GM19193 (cell line): ENCODE data around the gene TSPAN18.

Source experiments
- POLR2A ChIP-seq: IDR thresholded peaks from 4 replicates; pipeline ENCODE4 v1.6.1; 2011; ENCODE audit not compliant: insufficient read depth, insufficient read length; ENCODE audit errors: extremely low read depth

Gene TSPAN18

GRCh38 chr11:44773351-44773965 lies 46.7 kb downstream of the TSPAN18 start:
- TF ChIP-seq POLR2A = no peak

GRCh38 chr11:44774108-44774507 lies 47.3 kb downstream of the TSPAN18 start:
- no peak for TF ChIP-seq POLR2A

GRCh38 chr11:44774731-44775130 lies 48.0 kb downstream of the TSPAN18 start:
- TF ChIP-seq POLR2A = no peak

- TF ChIP-seq POLR2A = no peak
Measured at GRCh38 chr11:44775366-44775984, 48.7 kb downstream of the TSPAN18 start.

- TF ChIP-seq POLR2A = no peak
Measured at GRCh38 chr11:44775985-44776446, 49.3 kb downstream of the TSPAN18 start.

- no peak for TF ChIP-seq POLR2A
Measured at GRCh38 chr11:44776551-44777208, 49.9 kb downstream of the TSPAN18 start.

GRCh38 chr11:44777209-44778194 lies 50.7 kb downstream of the TSPAN18 start:
- no peak for TF ChIP-seq POLR2A

- no peak for TF ChIP-seq POLR2A
Measured at GRCh38 chr11:44778195-44779100, 51.7 kb downstream of the TSPAN18 start.

GRCh38 chr11:44779736-44780520 lies 53.2 kb downstream of the TSPAN18 start:
- no peak for TF ChIP-seq POLR2A

GRCh38 chr11:44780940-44781631 lies 54.3 kb downstream of the TSPAN18 start:
- no peak for TF ChIP-seq POLR2A

- no peak for TF ChIP-seq POLR2A
Measured at GRCh38 chr11:44781655-44782054, 54.9 kb downstream of the TSPAN18 start.

- no peak for TF ChIP-seq POLR2A
Measured at GRCh38 chr11:44782478-44782877, 55.7 kb downstream of the TSPAN18 start.

GRCh38 chr11:44784436-44784760 lies 57.6 kb downstream of the TSPAN18 start:
- TF ChIP-seq POLR2A = no peak

GRCh38 chr11:44784851-44785250 lies 58.1 kb downstream of the TSPAN18 start:
- TF ChIP-seq POLR2A = no peak
